Uterus (tissue), 4 donors: ENCODE results near the gene TOMM20. TPM values are rescaled to one million over a fixed set of nuclear protein-coding genes. Genes with fewer than 3 reads are reported as not detected.

ENCODE experiments used
- DNase-seq, 2 donors: peaks; one replicate each; pipeline ENCODE4 v3.0.0-alpha.2; 2019 to 2020
- H3K27ac ChIP-seq, 2 donors: fragments of 200-600 bp; sonication (generic); 1 replicate in 1 of 2; 2 replicates in 1 of 2; pipeline ENCODE4 v1.5.1; 2016 to 2018
- H3K27me3 ChIP-seq, 2 donors: fragments of 200-600 bp; sonication (generic); one replicate each; pipeline ENCODE4 v1.5.1; 2018 to 2019; ENCODE audit warnings: control low read depth in 1 of 2
- H3K36me3 ChIP-seq, 2 donors: fragments of 200-600 bp; sonication (generic); one replicate each; pipeline ENCODE4 v1.5.1; 2019; ENCODE audit warnings: control low read depth in 1 of 2
- H3K4me1 ChIP-seq, 2 donors: fragments of 200-600 bp; sonication (generic); one replicate each; pipeline ENCODE4 v1.5.1; 2018 to 2019; ENCODE audit warnings: control low read depth in 1 of 2
- H3K4me3 ChIP-seq, 2 donors: fragments of 200-600 bp; sonication (generic); 1 replicate in 1 of 2; 2 replicates in 1 of 2; pipeline ENCODE4 v1.5.1; 2018 to 2019; ENCODE audit warnings: mild to moderate bottlenecking in 1 of 2
- H3K9me3 ChIP-seq, 2 donors: fragments of 200-600 bp; sonication (generic); one replicate each; pipeline ENCODE4 v1.5.1; 2019; ENCODE audit warnings: control low read depth in 1 of 2
- CTCF ChIP-seq, 4 experiments: fragments of 200-600 bp in 2 of 4; fragments of 450-650 bp in 2 of 4; sonication (generic) in 2 of 4; IDR thresholded peaks; one replicate each; pipeline ENCODE4 v1.5.1; 2016 to 2019; ENCODE audit warnings: antibody characterized with exemption in 4 of 4, mild to moderate bottlenecking in 2 of 4, moderate library complexity in 1 of 4
- POLR2A ChIP-seq, 2 donors: fragments of 450-650 bp; IDR thresholded peaks; one replicate each; pipeline ENCODE4 v1.6.1; 2016; ENCODE audit warnings: antibody characterized with exemption in 2 of 2, mild to moderate bottlenecking in 1 of 2, moderate library complexity in 1 of 2
- intact Hi-C: fragments of 100-400 bp; cut with DNase I; formaldehyde crosslinking; loops from one replicate; pipeline ENCODE4 v1.15.1; 2023; ENCODE audit warnings: low total_unique reads
- total RNA-seq, 4 donors: library from RNA; depleted of rRNA in 3 of 4; stranded (reverse); fragments of >200 nt in 3 of 4; gene quantifications; one replicate each; pipeline versions ENCODE4 v1.1.0 to v1.2.4, GENCODE V29; 2014 to 2023
- donor health status: DM: yes; HTN: yes; CAD: no.

TOMM20 gene
- total RNA-seq, 4 donors from 2014 or later = 72.9 to 149 (median 110) TPM

DNA sequence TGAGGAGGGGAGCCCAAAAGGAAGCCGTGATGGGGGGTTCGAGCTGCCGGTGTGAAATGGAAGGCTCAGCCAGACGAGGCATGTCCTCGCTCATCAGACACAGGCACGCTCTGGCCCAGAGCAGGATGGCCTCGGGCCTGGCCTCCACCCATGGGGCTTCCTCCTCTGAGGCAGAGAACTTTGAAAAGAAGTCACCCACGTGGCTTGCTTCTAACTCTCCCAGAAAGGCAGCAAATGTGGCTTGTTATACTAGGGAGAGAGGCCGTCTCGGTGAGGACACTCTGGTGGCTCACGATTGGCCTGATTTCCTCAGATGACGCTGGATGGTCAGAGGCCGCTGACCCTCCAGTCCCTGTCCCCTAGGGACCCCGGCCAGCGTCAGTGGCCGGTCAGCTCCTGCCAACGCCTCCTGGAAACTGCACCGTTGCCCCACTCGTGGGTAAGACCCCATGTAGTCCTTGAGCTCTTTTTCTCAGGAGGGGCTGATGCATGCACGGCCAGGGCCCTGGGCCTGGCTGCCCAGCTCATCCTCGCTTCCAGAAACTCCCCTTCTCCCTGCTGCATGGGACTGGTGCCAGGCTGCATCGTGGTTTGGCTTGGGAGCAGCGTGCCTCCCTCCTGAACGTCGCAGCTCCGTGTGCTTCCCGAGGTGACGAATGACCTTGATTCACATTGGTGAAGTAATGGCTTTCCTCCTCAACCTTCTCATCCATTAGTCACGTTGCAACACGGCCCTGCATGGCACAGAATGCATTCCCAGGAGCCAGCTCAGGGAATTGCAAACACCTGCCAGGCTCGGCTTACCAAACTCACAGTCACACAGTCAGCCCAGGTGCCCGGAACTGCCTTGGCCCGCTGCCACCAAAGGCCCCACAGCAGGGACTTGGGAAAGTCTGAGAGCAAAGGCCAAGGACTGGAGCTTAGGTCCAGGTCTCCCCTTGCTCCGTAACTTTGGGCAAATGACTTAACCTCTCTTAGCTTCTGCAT, 58.8 kb downstream of the TOMM20 start:
- TF ChIP-seq POLR2A (IDR thresholded peaks at IDR 0.05) (no peak), CTCF (IDR thresholded peaks at IDR 0.05) (no peak)
- H3K27ac ChIP-seq = no peak overlapping the region
- no peaks in the 10 kb centered on the region for H3K27me3 ChIP-seq
- H3K9me3 ChIP-seq = no peaks in the 10 kb centered on the region
- H3K4me1 ChIP-seq = peaks cover 0 to 13% of the 10 kb centered on the region in 2 donors
- no peaks in the 10 kb centered on the region for H3K36me3 ChIP-seq
- intact Hi-C loops = loop anchor here (10.0 kb wide), 3 partner anchors 65 to 465 kb away; no protein-coding TSS in a partner anchor
- no peak overlapping the region for H3K4me3 ChIP-seq
- DNase-seq = no peak

- no peaks in the 10 kb centered on the region for H3K9me3 ChIP-seq
- no peaks in the 10 kb centered on the region for H3K27me3 ChIP-seq
- peaks cover 0 to 11% of the 10 kb centered on the region in 2 donors for H3K4me1 ChIP-seq
- no peak for TF ChIP-seq CTCF (IDR thresholded peaks at IDR 0.05)
- no peak for TF ChIP-seq POLR2A (IDR thresholded peaks at IDR 0.05)
- H3K4me3 ChIP-seq = no peak overlapping the region
- H3K36me3 ChIP-seq = no peaks in the 10 kb centered on the region
- intact Hi-C loops = no loop called here
- no peak overlapping the region for H3K27ac ChIP-seq
- no peak for DNase-seq
Measured at GRCh38 chr1:235069176-235069575, 59.5 kb downstream of the TOMM20 start.

DNA sequence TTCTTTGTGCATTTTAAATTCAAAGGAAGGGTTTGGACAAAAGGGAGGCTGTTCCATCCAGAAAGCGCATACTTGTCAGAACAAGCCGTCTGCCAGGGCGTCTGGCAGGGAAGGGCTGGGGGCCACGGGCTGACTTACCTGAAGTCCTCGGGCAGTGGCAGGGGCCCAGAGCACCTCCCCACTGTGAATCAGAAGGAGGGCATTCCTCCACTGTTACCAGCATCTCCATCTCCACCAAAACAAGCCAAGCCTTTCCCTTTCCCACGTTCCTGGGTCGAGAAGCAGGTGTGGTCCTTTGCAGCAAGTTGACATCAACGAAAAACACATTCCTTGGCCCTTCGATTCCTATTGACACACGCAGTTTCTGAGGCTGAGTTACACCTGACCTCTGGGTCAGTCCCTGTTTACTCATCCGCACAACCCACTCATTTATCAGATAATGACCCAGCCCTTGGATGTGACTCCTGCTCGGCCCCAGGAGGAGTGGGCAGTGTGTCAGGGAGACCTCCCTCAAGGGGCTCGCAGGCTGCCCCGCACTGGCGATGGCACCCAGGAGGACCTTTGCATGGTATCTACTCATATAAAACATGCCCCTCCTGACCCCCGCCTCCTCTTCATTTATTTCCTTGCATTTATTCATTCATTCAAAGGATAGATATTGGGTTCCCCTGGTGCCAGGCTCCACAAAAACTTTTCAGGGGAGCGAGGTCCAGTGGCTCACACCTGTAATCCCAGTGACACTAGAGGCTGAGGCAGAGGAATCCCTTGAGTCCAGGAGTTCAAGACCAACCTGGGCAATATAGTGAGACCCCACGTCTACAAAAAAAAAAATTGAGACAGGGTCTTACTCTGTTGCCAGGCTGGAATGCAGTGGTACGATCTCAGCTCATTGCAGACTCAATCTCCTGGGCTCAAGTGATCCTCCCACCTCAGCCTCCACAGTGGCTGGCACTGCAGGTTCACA, 60.2 kb downstream of the TOMM20 start:
- Histone ChIP-seq H3K36me3 (no peaks in the 10 kb centered on the region), H3K4me3 (no peak overlapping the region)
- intact Hi-C loops = no loop called here

DNA sequence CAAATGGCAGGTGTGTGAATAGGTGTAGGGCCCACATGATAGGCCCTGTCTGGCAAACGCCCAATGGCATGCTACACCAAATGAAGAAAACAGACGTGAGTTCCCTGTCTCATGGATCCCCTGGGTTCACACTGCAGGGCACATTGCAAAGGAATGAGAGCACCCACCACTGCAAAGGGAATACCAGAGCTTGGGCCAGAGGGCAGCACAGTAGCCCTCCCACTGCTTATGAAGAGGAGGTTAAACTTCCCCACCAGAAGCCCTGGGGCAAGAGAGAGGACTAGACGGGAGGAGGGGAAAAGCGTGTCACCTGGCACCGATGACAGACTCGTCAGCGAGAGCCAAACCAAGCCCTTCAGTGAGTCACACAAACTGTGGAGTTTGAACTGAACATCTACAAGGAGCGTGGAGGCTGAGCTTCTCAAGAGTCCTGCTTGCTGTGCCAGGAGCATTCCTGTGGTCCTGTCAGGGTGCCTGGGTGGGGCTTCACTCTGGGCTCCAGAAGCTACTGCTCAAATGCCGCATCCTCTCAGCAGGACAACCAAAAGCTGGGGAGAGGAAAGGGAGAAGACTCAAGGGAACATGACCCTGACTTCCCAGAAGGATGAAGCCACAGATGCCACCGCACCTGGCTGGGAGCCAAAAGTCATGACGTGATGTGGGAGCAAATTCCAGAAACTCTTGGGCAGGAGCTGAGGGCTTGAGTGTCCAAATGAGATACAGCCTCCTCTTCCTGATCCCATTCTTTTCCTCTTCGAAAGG, 61.1 kb downstream of the TOMM20 start:
- Histone ChIP-seq H3K4me3 (no peak overlapping the region), H3K27me3 (no peaks in the 10 kb centered on the region), H3K36me3 (no peaks in the 10 kb centered on the region), H3K9me3 (no peaks in the 10 kb centered on the region), H3K27ac (peak overlapping the region in 1 of 2 donors; percentile 19), H3K4me1 (peaks cover 0 to 7% of the 10 kb centered on the region in 2 donors)
- intact Hi-C loops = no loop called here
- DNase-seq = peak; percentile 55 to 69
- TF ChIP-seq CTCF (IDR thresholded peaks at IDR 0.05) (no peak), POLR2A (IDR thresholded peaks at IDR 0.05) (no peak)

More for the DNA sequence above, 60.2 kb downstream of the TOMM20 start:
- no peak for DNase-seq
- Histone ChIP-seq H3K9me3 (no peaks in the 10 kb centered on the region), H3K27me3 (no peaks in the 10 kb centered on the region), H3K4me1 (peaks cover 0 to 7% of the 10 kb centered on the region in 2 donors), H3K27ac (peak overlapping the region in 1 of 2 donors; percentile 19)
- TF ChIP-seq POLR2A (IDR thresholded peaks at IDR 0.05) (no peak), CTCF (IDR thresholded peaks at IDR 0.05) (no peak)
